Heart right ventricle (tissue), 16 donors: ENCODE data around the gene TBC1D19. TPM values are rescaled to one million over a fixed set of nuclear protein-coding genes. Genes with fewer than 3 reads are reported as not detected.
A peak's percentile ranks its signal among the peaks of the same experiment; 100 is the strongest.

Experiments used
- ATAC-seq, 8 donors: fragments of 200-7000 bp; cut with Tn5 transposase; one replicate each; pipeline ENCODE4 v1.9.1; 2020; ENCODE audit warnings: mild to moderate bottlenecking in 8 of 8, moderate library complexity in 8 of 8, moderate number of reproducible peaks in 1 of 8
- DNase-seq, 2 donors: peaks; one replicate each; pipeline ENCODE4 v3.0.0-alpha.2; 2020
- H3K27ac ChIP-seq, 10 donors: fragments of 200-600 bp; sonication (generic) in 2 of 10; one replicate each; pipeline versions ENCODE4 v1.5.0 to v1.8.0; 2020 to 2022; ENCODE audit warnings: mild to moderate bottlenecking in 3 of 10
- H3K27me3 ChIP-seq, 7 donors: fragments of 200-600 bp; one replicate each; pipeline ENCODE4 v1.8.0; 2021 to 2022; ENCODE audit warnings: mild to moderate bottlenecking in 2 of 7
- H3K36me3 ChIP-seq, 9 donors: fragments of 200-600 bp; sonication (generic) in 1 of 9; one replicate each; pipeline versions ENCODE4 v1.5.0 to v1.8.0; 2020 to 2022; ENCODE audit warnings: mild to moderate bottlenecking in 2 of 9
- H3K4me1 ChIP-seq, 9 donors: fragments of 200-600 bp; sonication (generic) in 1 of 9; one replicate each; pipeline versions ENCODE4 v1.5.0 to v1.8.0; 2020 to 2022; ENCODE audit warnings: mild to moderate bottlenecking in 4 of 9
- H3K4me3 ChIP-seq, 10 donors: fragments of 200-600 bp; sonication (generic) in 2 of 10; one replicate each; pipeline versions ENCODE4 v1.5.0 to v1.8.0; 2020 to 2022; ENCODE audit warnings: mild to moderate bottlenecking in 7 of 10, moderate library complexity in 2 of 10
- H3K9me3 ChIP-seq, 11 donors: fragments of 200-600 bp in 10 of 11; sonication (generic) in 2 of 11; one replicate each; pipeline versions ENCODE4 v1.5.0 to v1.8.0; 2013 to 2022; ENCODE audit warnings: mild to moderate bottlenecking in 2 of 11, control low read depth in 1 of 11, moderate library complexity in 1 of 11
- CTCF ChIP-seq, 9 donors: fragments of 200-600 bp; sonication (generic) in 2 of 9; IDR thresholded peaks; one replicate each; pipeline versions ENCODE4 v1.5.0 to v1.8.0; 2021 to 2022; ENCODE audit warnings: antibody characterized with exemption in 9 of 9, mild to moderate bottlenecking in 5 of 9, moderate library complexity in 1 of 9
- WGBS, 2 donors: extraction: QIAGEN DNeasy Blood & Tissue Kit; methylation state at CpG; one replicate each; pipeline ENCODE4 v1.1.7; 2013; ENCODE audit warnings: inconsistent platforms in 1 of 2; 5-methylcytosine and 5-hydroxymethylcytosine counted together
- intact Hi-C, 10 donors: fragments of 100-400 bp; cut with DNase I; formaldehyde crosslinking; loops; one replicate each; pipeline versions ENCODE4 v1.11.1 to v1.14.2; 2022
- polyA plus RNA-seq, 2 donors: library from polyadenylated mRNA; stranded (reverse); fragments of 200-250 nt; gene quantifications; one replicate each; pipeline ENCODE4 v1.2.3, GENCODE V29; 2013
- total RNA-seq, 10 donors: library from RNA; stranded (reverse); fragmentation: NEBNext Ultra II Directional in 3 of 10; extraction: Animal tissue kit (Norgen Biotek cat#: 25700) in 3 of 10; gene quantifications; one replicate each; pipeline versions ENCODE4 v1.2.1 to v1.2.4, GENCODE V29; 2021 to 2023
- donor health status: Arrhythmogenic right ventricular cardiomyopathy.
- donor health status: ischemic (EF 13 %, LVEDD 7.1; RV severe dilation, severe dysfunction).
- donor health status: healthy with polysubstance abuse.
- donor health status: DM: no; HTN: yes; CAD: no.
- donor health status: DM: no; HTN: no; CAD: no.
- donor health status: ischemic (EF 25% LVEDD 6.9; RV normal size, moderate dysfunction).
- donor health status: ischemic (EF 25% LVEDD 5.7; RV mildly dilated, moderate dysfunction).
- donor health status: healthy.
- donor health status: DM: yes; HTN: yes; CAD: no.
- donor health status: Ischemic cardiomyopathy.
- donor health status: ischemic (EF 35%, LVEDD 5.7; RV mildly dilated, moderate dysfunction).
- donor health status: nonischemic (EF 11% LVEDD 7.7; RV severe dilation, severe dysfunction).
- donor health status: DM: yes; HTN: yes; CAD: no.
- donor health status: PGD.
- donor health status: ischemic (EF 29% LVEDD 5.4; RV normal size, mild dysfunction).
- donor health status: nonischemic (EF 23%, LVEDD 6.1; RV moderate dilation, normal function).

Gene TBC1D19
- total and polyA plus RNA-seq, 12 donors = 1.6 to 10.7 (median 9.4) TPM

GRCh38 chr4:26737385-26737784 is 153.5 kb downstream of the TBC1D19 start:
- ATAC-seq (no peak), DNase-seq (no peak)
- Histone ChIP-seq H3K9me3 (no peaks in the 10 kb centered on the region), H3K4me1 (peaks cover 0 to 9% (median 4%) of the 10 kb centered on the region in 9 donors), H3K4me3 (no peak overlapping the region), H3K27ac (no peak overlapping the region), H3K36me3 (no peaks in the 10 kb centered on the region), H3K27me3 (no peaks in the 10 kb centered on the region)
- TF ChIP-seq CTCF (IDR thresholded peaks at IDR 0.05) = no peak
- intact Hi-C loops = no loop called here
- 73 to 77% methylated on average over 1 of the region's 1 CpG for WGBS, 2 donors

- Histone ChIP-seq H3K36me3 (peaks cover 0 to 16% (median 0%) of the 10 kb centered on the region in 9 donors), H3K4me3 (no peak overlapping the region), H3K4me1 (peaks cover 0 to 9% (median 4%) of the 10 kb centered on the region in 9 donors), H3K27ac (peak overlapping the region in 4 of 10 donors; percentile 23 to 42 (median 36)), H3K27me3 (no peaks in the 10 kb centered on the region), H3K9me3 (peaks cover 0 to 19% (median 6%) of the 10 kb centered on the region in 11 donors)
- 44 to 47% methylated on average over 2 of the region's 2 CpGs for WGBS, 2 donors
- ATAC-seq (peak in 5 of 8 donors; percentile 20 to 45 (median 28)), DNase-seq (no peak)
- intact Hi-C loops = no loop called here
- TF ChIP-seq CTCF (IDR thresholded peaks at IDR 0.05) = no peak
Measured at GRCh38 chr4:26741491-26741871, 157.6 kb downstream of the TBC1D19 start.

- Histone ChIP-seq H3K9me3 (peaks cover 0 to 19% (median 6%) of the 10 kb centered on the region in 11 donors), H3K4me3 (no peak overlapping the region), H3K4me1 (peaks cover 0 to 32% (median 2%) of the 10 kb centered on the region in 9 donors), H3K27ac (no peak overlapping the region), H3K36me3 (peaks cover 0 to 34% (median 7%) of the 10 kb centered on the region in 9 donors), H3K27me3 (no peaks in the 10 kb centered on the region)
- intact Hi-C loops = no loop called here
- ATAC-seq (no peak), DNase-seq (no peak)
- TF ChIP-seq CTCF (IDR thresholded peaks at IDR 0.05) = no peak
- WGBS, 2 donors = 93 to 96% methylated on average over 5 of the region's 5 CpGs
Measured at GRCh38 chr4:26746802-26747213, 162.9 kb downstream of the TBC1D19 start.

- peaks cover 0 to 32% (median 10%) of the 10 kb centered on the region in 9 donors for H3K4me1 ChIP-seq
- DNase-seq (no peak), ATAC-seq (no peak)
- intact Hi-C loops = no loop called here
- TF ChIP-seq CTCF (IDR thresholded peaks at IDR 0.05) = no peak
- H3K27me3 ChIP-seq = no peaks in the 10 kb centered on the region
- H3K36me3 ChIP-seq = peaks cover 0 to 23% (median 0%) of the 10 kb centered on the region in 9 donors
- no peak overlapping the region for H3K27ac ChIP-seq
- H3K4me3 ChIP-seq = no peak overlapping the region
- peaks cover 0 to 11% (median 1%) of the 10 kb centered on the region in 11 donors for H3K9me3 ChIP-seq
Measured at GRCh38 chr4:26748811-26749210, 164.9 kb downstream of the TBC1D19 start.
